OCI-LY3 (cell line): ENCODE data around the gene PSME4.

Experiments used
- H2AFZ ChIP-seq: fragments of 200-600, 300-600 bp; shearing (Covaris generic); 2 replicates; pipeline ENCODE4 v1.6.0; 2014; ENCODE audit warnings: antibody characterized with exemption, low read depth, low read length
- H3K27ac ChIP-seq: fragments of 200-600, 300-600 bp; sonication (generic); 2 replicates; pipeline ENCODE4 v1.5.1; 2014; ENCODE audit warnings: mild to moderate bottlenecking, low read length, moderate library complexity, mixed read lengths
- H3K27me3 ChIP-seq: fragments of 200-600, 300-600 bp; sonication (generic); 2 replicates; pipeline ENCODE4 v1.6.1; 2014; ENCODE audit warnings: low read depth, low read length, mixed read lengths
- H3K36me3 ChIP-seq: fragments of 200-600, 300-600 bp; sonication (generic); replicated peaks from 2 replicates; pipeline ENCODE3; 2014; ENCODE audit warnings: low read depth, low read length, mixed read lengths
- H3K4me1 ChIP-seq: fragments of 300-600, 200-600 bp; sonication (generic); 2 replicates; pipeline ENCODE4 v1.6.1; 2014; ENCODE audit warnings: low read length, mixed read lengths
- H3K4me2 ChIP-seq: fragments of 200-600, 300-600 bp; sonication (generic); 2 replicates; pipeline ENCODE4 v1.6.1; 2014; ENCODE audit warnings: low read length, mixed read lengths
- H3K4me3 ChIP-seq: fragments of 300-600, 200-600 bp; sonication (generic); 2 replicates; pipeline ENCODE4 v1.5.1; 2014; ENCODE audit warnings: antibody characterized with exemption, mild to moderate bottlenecking, low read length, moderate library complexity
- H3K79me2 ChIP-seq: fragments of 300-600, 200-600 bp; shearing (Covaris generic); 2 replicates; pipeline ENCODE4 v1.6.1; 2014; ENCODE audit warnings: mild to moderate bottlenecking, low read length, mixed read lengths
- H3K9ac ChIP-seq: fragments of 300-600, 200-600 bp; shearing (Covaris generic); 2 replicates; pipeline ENCODE4 v1.6.0; 2014; ENCODE audit warnings: mild to moderate bottlenecking, low read length, moderate library complexity
- H3K9me3 ChIP-seq: fragments of 200-600, 300-600 bp; shearing (Covaris generic); 2 replicates; pipeline ENCODE4 v1.6.1; 2014; ENCODE audit warnings: low read length, mixed read lengths; ENCODE audit not compliant: insufficient read depth
- H4K20me1 ChIP-seq: fragments of 200-600, 300-600 bp; sonication (generic); 2 replicates; pipeline ENCODE4 v1.6.1; 2016; ENCODE audit warnings: low read length, mixed read lengths; ENCODE audit not compliant: insufficient read depth
- EZH2phosphoT487 ChIP-seq: fragments of 200-600 bp; shearing (Covaris generic); IDR thresholded peaks from 2 replicates; pipeline ENCODE4 v1.6.1; 2018; ENCODE audit warnings: antibody characterized with exemption, mixed run types, low read depth
- TF ChIP-seq, protein P1 (sequence below): fragments of 200-600, 300-600 bp; sonication (generic); IDR thresholded peaks from 2 replicates; pipeline ENCODE4 v1.5.1; 2014; ENCODE audit warnings: antibody characterized with exemption, low read length, low read depth

The PSME4 gene

GRCh38 chr2:53989210-53989862 lies 18.5 kb upstream of the PSME4 start:
- Histone ChIP-seq H3K27ac (no peak overlapping the region), H3K4me2 (no peak overlapping the region), H3K27me3 (no peaks in the 10 kb centered on the region), H3K36me3 (no peaks in the 10 kb centered on the region), H3K4me1 (no peaks in the 10 kb centered on the region), H3K9me3 (no peaks in the 10 kb centered on the region), H3K9ac (no peak overlapping the region), H2AFZ (no peak overlapping the region), H4K20me1 (no peaks in the 10 kb centered on the region), H3K4me3 (no peak overlapping the region), H3K79me2 (no peaks in the 10 kb centered on the region)
- no peak for TF ChIP-seq EZH2phosphoT487
- TF ChIP-seq, protein P1, sequence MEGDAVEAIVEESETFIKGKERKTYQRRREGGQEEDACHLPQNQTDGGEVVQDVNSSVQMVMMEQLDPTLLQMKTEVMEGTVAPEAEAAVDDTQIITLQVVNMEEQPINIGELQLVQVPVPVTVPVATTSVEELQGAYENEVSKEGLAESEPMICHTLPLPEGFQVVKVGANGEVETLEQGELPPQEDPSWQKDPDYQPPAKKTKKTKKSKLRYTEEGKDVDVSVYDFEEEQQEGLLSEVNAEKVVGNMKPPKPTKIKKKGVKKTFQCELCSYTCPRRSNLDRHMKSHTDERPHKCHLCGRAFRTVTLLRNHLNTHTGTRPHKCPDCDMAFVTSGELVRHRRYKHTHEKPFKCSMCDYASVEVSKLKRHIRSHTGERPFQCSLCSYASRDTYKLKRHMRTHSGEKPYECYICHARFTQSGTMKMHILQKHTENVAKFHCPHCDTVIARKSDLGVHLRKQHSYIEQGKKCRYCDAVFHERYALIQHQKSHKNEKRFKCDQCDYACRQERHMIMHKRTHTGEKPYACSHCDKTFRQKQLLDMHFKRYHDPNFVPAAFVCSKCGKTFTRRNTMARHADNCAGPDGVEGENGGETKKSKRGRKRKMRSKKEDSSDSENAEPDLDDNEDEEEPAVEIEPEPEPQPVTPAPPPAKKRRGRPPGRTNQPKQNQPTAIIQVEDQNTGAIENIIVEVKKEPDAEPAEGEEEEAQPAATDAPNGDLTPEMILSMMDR, result no peak

DNA sequence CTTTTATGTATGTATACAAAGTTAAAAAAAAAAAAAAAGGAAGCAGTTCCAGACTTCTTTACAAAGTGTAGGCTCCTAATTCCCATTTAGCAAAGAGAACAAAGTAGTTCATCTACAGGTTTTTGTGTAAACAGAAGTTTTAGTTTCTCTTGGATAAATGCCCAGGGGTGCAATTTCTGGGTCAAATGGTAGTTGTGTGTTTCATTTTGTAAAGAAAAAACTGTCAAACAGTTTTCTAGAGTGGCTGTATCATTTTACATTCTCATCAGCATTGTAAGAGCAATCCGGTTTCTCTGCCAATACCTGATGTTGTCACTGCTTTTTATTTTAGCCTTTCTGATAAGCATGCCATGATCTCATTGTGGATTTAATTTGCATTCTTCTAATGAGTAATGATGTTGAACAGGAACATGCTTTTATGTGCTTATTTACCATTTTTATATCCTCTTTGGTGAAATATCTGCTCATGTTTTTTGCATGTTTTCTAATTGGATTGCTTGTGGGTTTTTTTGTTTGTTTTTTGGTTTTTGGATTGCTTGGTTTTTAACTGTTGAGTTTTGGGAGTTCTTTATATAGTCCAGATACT lies 16.6 kb upstream of the PSME4 start:
- no peaks in the 10 kb centered on the region for H3K9me3 ChIP-seq
- H3K4me1 ChIP-seq, result no peaks in the 10 kb centered on the region
- no peak overlapping the region for H3K4me2 ChIP-seq
- H4K20me1 ChIP-seq, result no peaks in the 10 kb centered on the region
- H3K27me3 ChIP-seq, result no peaks in the 10 kb centered on the region
- H2AFZ ChIP-seq, result no peak overlapping the region
- no peak overlapping the region for H3K4me3 ChIP-seq
- no peak overlapping the region for H3K27ac ChIP-seq
- peaks cover 4% of the 10 kb centered on the region for H3K36me3 ChIP-seq
- no peak for TF ChIP-seq EZH2phosphoT487
- TF ChIP-seq, protein P1, result no peak
- H3K9ac ChIP-seq, result no peak overlapping the region
- no peaks in the 10 kb centered on the region for H3K79me2 ChIP-seq

- Histone ChIP-seq H3K4me2 (no peak overlapping the region), H3K36me3 (peaks cover 7% of the 10 kb centered on the region), H3K4me1 (no peaks in the 10 kb centered on the region), H4K20me1 (no peaks in the 10 kb centered on the region), H3K9ac (no peak overlapping the region), H3K27me3 (no peaks in the 10 kb centered on the region), H3K27ac (no peak overlapping the region), H3K4me3 (no peak overlapping the region), H3K79me2 (no peaks in the 10 kb centered on the region), H2AFZ (no peak overlapping the region), H3K9me3 (no peaks in the 10 kb centered on the region)
- TF ChIP-seq EZH2phosphoT487, result no peak
- TF ChIP-seq, protein P1, result no peak
Observed at GRCh38 chr2:53985646-53986045, 14.9 kb upstream of the PSME4 start.

DNA sequence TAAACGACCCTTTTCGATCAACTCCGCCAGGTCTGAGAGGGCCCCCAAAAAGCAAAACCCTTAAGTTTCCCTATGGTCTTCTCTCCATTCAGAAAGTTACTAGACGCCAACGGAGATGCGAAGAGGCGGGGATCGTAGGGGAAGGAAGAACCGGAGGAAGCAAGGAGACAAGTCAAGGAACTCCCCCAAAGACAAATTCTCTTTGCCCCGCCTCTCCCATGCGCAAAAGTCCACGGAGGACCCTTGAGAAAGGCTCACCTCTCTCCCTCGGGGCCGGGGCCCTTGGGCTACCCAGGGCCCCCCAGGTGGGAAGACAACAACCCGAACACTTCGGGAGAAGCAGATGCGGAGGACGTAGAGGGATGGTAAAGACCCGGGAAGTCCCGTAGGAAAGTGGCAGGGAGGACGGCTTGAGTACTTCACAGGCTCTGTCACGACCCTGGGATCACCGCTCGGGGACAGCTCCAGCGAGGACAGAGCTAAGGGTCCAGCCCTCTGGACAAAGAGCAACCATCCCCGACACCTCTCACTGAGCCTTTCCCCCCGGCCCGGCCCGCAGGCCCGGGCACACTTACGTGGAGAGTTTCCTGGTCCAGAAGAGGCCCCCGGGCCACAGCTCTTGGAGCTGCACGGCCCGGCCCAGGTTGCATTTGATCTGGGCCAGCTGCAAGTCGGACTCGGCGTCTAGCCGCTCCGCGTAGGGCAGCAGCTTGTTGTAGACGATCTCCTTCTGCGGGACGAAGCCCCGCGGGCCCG lies 647 bp downstream of the PSME4 start:
- Histone ChIP-seq H3K27me3 (no peaks in the 10 kb centered on the region), H3K9me3 (no peaks in the 10 kb centered on the region), H2AFZ (no peak overlapping the region), H3K27ac (peak overlapping the region; percentile 44), H3K9ac (peak overlapping the region; percentile 80), H3K4me1 (peaks cover 18% of the 10 kb centered on the region), H3K36me3 (peaks cover 3% of the 10 kb centered on the region), H3K4me3 (peak overlapping the region; percentile 97), H3K79me2 (peaks cover 63% of the 10 kb centered on the region), H4K20me1 (peaks cover 33% of the 10 kb centered on the region), H3K4me2 (peak overlapping the region; percentile 99)
- TF ChIP-seq EZH2phosphoT487, result no peak
- TF ChIP-seq, protein P1, result no peak
